Left renal pelvis (tissue), 4 donors: Measurements from ENCODE around the gene DAZL. TPM values are rescaled to one million over a fixed set of nuclear protein-coding genes. Genes with fewer than 3 reads are reported as not detected.

Source experiments
- DNase-seq, 4 donors: peaks; one replicate each; pipeline ENCODE4 v3.0.0-alpha.2; 2013; ENCODE audit warnings: low read depth in 4 of 4, low spot score in 3 of 4
- polyA plus RNA-seq, 4 donors: library from polyadenylated mRNA; unstranded; fragments of 120-200 nt; gene quantifications; one replicate each; pipeline ENCODE4 v1.2.1, GENCODE V29; 2013; ENCODE audit not compliant: insufficient read length in 4 of 4

Gene DAZL
- polyA plus RNA-seq, 4 donors: not detected

DNA sequence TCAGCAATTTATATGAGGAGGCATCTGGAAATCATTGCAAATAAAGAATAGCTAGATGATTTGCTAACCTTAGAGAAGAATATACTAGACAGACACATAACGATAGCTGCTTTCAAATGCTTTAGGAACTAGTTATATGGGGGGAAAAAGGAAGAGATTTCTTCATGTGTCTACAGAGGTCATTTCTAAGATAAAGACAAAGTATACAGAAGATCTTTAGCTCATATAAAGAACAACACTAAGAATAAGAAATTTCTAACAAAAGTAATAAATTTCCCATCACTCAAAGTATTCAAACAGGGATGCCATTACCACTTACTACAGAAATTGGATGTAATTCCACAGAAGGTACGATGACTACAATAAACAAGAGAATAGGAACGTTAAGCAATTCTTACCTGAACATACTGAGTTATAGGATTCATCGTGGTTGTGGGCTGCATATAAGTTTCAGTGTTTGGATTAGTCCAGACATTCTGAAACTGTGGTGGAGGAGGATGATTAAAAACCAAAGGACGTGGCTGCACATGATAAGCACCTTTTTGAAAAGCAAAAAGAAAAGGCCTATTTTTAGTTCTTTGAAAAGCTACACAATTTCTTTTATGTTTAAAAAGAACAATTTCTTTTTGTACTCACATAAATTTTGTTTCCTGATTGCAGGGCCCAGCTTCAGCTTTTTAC is 8.7 kb downstream of the DAZL start:
- DNase-seq: no peak

DNA sequence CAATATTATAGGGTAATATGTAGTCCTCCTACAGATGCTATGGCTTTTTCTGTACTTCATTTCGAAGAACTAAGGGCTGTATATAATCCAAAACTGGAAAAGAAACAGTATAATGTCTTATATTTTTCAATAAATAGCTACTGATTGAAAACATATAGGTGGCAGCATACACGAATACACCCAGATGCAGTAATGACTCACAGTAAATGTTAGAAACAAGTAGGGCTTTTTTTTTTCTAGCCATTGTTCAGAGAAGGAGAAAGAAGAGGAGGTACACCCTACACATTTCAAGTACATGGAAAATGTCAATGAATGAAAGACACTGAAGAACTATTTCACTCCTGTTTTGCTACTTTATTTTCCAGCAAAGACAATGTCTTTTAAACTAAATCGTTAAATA is 9.4 kb downstream of the DAZL start:
- DNase-seq: no peak

DNA sequence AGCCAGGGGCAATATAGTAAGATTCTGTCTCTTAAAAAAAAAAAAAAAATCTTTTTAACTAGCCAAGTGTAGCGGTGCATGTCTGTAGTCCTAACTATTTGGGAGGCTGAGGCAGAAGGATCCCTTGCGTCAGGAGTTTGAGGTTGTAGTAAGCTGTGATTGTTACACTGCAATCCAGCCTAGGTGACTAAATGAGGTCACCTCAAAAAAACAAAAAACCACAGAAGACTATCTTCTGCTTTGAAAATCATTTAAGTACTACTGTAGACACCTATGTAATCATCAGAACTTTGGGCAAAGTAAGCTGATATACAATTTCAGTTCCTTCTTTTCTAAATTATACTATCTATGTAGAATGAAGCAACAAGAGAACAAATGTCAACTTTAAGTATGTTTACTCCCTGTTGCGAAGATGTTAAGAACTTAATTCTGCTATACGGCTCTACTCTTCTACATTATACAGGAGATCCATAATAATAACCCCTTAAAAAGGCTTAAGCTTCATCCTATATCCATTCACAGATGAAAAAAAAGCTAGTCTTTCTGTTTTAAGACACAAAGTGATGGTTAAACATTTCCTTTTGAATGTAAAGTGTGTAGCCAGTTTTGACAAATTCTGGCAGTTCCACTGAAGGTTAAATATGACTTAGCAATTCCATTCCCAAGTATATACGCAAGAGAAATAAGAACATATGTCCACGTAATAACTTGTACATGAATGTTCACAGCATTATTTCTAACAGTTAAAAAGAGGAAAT is 15.2 kb downstream of the DAZL start:
- DNase-seq: no peak

- no peak for DNase-seq
Measured at GRCh38 chr3:16589120-16589519, 16.1 kb downstream of the DAZL start.

DNA sequence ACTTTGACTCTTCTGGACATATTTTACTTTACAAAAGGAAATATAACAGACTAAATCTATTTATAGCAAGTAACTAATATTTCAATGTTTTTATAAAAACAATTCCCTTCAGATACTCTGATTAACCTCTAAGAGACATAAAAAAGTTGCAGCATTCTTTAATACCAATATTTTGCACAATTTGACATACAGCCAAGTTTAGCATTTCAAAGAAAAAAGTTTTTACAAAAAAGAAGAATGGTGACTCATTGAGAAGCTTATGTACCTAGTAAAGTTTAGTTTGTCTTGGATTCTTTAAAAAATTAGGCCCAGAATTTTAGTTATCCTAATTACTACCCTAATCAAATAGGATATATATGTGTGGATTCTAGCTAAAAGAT is 17.6 kb downstream of the DAZL start:
- no peak for DNase-seq

- no peak for DNase-seq
Measured at GRCh38 chr3:16587047-16587680, 18.1 kb downstream of the DAZL start.

DNA sequence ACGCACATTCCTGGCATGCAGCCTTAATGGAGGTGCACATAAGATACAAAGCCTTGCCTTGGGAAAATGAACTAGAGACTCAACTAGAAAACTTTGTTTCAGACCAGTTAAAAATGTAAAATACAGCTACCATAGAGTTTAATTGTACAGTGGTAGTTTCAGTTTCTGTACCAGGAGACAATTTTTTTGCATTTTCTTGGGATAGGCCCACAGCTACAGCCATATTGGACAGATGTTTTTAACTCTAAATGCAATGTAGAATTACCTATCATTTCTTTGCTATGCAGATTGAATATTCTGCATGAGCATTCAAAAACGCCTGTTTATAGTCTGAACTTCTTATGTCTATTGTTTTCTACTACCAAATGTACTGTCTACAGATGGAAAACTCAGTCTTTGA is 20.3 kb downstream of the DAZL start:
- DNase-seq: no peak

DNA sequence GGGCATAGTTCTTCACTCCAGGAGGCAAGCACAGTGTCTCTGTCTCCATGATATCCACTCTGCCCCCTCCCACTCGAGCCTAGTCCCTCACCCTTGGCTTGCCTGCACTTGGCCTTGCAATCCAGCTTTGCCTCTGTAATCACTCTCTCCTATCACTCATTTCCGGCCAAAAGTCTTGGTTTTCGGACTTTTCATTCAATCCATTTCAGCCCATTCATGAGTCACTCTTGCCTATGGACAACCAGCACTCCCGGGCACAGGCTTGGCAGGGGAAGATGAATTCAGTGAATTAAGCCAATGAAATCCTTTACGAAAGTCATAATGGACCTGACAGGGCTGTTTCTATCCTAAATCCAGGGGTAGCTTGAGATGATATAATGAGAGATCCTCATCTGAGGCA is 21.7 kb downstream of the DAZL start:
- DNase-seq: no peak

DNA sequence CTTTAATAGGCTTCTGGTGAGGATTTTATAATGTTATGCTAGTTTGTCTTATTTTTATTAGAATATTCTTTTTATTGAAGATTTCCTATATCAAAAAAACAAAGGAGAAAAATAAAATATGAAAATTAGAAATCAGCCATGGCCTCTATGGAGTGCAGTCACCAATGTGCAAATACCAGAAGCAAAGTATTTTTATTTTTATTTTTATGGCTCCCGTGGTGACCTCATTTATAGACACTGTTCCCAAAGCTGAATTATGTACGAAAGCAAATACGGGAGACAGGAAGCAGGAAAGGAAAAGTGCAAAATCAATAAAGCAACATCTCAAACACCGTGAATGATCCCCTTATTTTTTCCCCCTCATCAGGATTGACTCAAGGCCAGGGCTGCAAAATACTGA is 35.1 kb downstream of the DAZL start:
- no peak for DNase-seq

DNA sequence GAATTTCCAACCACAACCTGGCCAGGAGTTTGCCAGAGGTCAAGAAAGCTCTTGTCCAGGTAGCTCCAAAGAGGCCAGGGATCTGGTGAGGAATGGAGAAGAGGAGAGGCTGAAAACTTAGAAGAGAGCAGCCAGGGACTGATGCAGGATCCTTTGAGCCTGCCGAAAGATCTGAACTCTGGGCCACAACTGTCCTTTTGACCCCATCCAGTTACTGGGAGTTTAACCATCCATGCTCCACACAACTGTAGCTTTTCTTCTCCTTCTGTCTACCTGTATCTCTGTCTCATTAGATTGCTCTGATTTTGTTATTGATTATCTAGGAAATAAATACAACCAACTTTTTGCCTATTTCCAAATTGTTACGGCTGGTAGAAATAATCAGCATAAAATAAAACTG is 36.7 kb downstream of the DAZL start:
- DNase-seq: no peak

DNA sequence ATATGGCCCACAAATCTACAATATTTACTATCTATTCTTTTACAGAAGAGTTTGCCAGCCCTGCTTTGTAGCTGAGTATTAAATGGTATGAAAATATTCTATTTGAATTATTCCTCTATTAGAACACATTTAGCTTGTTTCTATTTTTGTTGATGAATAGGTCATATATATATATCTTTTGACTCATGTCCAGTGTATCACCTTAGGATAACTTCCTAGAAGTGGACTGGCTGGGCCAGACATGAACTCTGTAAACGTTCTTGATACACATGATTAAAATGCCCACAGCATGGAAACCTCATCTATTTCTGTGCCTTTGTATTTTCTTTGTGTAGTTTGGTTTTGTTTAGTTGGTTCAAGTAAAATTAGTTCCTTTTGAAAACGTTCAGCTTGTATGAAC is 37.1 kb downstream of the DAZL start:
- no peak for DNase-seq

DNA sequence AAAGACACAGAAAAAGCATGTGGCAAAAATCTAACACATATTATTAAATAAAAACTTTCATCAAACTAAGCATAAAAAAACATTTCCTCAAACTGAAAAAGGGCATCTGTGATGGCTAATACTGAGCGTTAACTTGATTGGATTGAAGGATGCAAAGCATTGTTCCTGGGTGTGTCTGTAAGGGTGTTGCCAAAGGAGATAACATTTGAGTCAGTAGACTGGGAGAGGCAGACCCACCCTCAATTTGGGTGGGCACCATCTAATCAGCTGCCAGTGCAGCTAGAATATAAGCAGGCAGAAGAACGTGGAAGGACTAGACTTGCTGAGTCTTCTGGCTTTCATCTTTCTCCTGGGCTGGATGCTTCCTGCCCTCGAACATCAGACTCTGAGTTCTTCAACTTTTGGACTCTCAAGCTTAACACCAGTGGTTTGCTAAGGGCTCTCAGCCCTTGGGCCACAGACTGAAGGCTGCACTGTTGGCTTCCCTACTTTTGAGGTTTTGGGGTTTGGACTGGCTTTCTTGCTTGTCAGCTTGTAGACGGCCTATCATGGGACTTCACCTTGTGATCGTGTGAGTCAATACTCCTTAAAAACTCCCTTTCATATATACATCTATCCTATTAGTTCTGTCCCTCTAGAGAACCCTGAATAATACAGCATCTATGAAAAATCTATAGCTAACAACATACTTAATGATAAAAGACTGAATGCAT is 45.4 kb downstream of the DAZL start:
- DNase-seq: no peak

GRCh38 chr3:16554126-16554525 is 51.1 kb downstream of the DAZL start:
- DNase-seq: no peak

DNA sequence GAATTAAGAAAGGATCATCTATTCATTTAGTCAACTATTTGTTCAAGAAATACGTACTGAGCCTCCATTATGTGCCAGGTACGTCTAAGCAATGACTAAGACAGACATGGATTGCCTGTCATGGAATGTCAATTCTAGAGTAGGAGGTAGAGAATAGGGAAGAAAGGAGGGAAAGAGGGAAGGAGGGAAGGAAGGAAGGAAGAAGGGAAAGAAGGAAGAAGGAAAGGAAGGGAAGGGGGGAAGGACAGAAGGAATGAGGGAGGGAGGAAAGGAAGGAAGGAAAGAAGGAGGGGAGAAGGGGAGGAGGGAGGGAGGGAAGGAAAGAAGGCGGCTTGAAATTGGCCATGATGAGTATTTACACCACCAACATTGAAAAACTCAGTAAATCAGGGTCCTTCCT is 52.5 kb downstream of the DAZL start:
- no peak for DNase-seq

DNA sequence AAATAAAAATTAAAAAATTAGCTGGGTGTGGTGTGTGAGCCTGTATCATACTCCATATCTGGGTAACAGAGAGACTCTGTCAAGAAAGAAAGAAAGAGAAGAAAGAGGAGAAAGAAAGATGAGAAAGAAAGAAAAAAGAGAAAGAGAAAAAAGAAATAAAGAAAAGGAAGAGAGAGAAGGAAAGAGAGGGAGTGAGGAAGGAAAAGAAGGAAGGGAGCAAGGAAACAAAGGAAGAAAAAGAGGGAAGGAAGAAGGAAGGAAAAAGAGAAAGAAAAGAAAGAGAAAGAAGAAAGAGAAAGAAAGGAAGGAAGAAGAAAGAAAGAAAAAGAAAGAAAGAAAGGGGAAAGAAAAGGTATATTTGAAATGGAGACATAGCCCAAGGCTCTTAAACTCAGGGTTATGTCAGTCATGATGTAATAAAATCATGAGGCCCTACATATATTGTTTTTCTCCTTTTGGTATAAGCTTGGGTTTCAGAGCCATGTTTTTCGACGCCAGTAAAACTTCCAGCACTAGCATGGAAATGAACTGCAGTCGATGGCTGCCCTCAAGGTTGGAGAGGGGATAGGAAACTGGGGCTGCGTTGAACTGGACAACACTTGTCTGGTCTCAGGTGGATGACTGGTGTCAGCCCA is 53.8 kb downstream of the DAZL start:
- DNase-seq: no peak

DNA sequence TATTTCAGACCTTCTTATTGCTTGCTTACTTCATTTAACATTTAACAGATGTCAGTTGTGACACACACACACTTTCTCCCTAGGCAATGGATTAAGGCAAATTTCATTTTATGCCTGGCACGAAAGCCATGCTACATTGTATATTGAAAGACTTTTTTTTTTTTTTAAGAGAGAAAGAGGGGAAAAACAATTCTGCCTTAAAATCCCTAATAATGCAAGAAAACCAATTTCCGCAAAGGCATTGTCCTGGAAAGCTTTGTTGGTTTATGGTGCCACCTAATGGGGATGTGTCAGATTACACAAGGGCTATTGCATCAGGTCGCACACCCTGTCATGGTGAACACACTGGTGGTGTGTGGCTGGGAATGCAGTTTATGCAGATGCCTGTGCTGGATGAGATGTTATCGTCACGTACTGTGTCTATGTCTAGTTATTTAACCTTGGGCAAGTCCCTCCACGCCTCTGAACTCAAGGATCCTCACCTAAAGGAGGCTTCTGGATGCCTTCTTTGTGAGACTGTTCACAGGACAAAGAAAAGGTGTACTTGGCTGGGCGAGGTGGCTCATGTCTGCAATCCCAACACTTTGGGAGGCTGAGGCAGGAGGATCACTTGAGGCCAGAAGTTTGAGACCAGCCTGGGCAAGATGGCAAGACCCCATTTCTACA is 54.4 kb downstream of the DAZL start:
- peak; percentile 57 to 78 (median 66) for DNase-seq

GRCh38 chr3:16550305-16550675 is 54.9 kb downstream of the DAZL start:
- no peak for DNase-seq

DNA sequence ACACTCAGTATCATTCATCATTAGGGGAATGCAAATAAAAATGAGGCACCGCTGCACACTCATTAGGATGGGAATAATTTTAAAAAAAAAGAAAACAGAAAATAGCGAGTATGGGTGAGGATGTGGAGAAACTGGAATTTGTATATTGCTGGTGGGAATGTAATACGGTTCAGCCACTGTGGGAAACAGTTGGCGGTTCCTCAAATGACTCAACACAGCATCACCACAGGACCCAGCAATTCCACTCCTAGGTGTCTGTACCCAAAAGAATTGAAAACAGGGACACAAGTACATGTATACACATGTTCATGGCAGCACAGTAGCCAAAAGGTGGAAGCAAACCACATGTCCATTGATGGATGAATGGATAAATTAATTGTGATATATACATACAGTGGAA is 56.5 kb downstream of the DAZL start:
- DNase-seq: no peak

GRCh38 chr3:16547561-16548357 is 57.5 kb downstream of the DAZL start:
- DNase-seq: no peak
